ENCODE data around the gene SLC12A7.
"Not testable (repeated sequence)": the region's sequence is repeated elsewhere in the genome, so short reads cannot be mapped to it uniquely, and the experiment has no call there.

The SLC12A7 gene

DNA sequence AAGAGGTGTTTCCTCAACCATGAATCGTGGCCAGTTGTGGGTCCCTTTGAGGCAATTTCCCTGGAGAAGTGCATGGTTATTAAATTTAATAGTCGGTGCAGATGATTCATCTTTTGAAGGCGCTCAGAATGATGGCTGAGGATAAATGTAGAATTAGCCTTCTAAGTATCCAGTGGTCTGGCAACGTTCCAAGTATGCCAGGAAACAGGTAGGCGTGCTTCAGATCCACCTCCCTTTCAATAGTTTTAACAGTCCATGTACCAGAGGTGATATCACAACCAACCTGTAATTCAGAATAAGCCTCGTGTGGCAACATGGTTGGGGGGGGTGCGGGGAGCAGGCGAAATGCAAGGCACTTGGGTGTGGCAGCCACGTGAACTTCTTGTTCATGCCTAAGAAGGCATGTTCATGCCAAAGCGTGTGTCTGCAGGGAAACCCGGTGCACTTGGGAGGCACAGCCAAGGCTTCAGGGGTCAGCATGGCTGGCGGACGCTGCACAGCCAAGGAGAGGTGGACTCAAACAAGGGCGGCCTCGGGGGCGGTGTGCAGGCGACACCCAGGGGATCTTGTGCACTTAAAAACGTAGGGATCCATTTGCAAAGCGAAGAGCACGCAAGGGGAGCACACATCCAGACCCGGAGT is 108.4 kb downstream of the SLC12A7 start:
- no peak for DNase-seq

DNA sequence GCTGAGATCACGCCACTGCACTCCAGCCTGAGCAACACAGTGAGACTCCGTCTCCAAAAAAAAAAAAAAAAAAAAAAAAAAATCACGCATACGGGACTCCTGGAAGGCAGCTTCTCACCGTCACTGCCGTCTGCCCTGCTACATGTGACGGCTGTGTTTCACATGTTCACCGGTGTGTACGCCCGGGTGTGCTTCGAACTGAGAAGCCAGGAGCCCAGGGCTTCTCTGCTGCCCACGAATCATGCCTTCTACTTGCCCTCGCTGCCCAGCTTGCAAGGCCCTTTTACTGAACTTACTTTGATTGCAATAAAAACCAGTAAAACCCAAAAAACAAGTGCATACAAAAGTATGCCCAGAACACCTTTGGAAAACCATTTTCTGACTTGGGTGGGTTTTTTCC is 109.0 kb downstream of the SLC12A7 start:
- no peak for DNase-seq

DNA sequence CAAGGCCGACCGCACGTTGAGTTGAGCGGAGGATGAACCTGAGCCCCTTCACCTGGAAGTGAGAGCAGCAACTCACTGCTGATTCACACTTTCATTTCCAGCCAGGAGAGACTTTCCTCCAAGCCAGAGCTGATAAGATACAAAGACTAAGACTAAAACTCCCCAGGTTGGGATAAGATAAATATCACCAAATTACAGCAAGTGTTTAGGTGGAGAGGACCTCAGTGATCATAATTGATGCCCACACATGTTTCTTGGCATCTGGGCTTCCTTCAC is 109.7 kb downstream of the SLC12A7 start:
- DNase-seq: no peak

DNA sequence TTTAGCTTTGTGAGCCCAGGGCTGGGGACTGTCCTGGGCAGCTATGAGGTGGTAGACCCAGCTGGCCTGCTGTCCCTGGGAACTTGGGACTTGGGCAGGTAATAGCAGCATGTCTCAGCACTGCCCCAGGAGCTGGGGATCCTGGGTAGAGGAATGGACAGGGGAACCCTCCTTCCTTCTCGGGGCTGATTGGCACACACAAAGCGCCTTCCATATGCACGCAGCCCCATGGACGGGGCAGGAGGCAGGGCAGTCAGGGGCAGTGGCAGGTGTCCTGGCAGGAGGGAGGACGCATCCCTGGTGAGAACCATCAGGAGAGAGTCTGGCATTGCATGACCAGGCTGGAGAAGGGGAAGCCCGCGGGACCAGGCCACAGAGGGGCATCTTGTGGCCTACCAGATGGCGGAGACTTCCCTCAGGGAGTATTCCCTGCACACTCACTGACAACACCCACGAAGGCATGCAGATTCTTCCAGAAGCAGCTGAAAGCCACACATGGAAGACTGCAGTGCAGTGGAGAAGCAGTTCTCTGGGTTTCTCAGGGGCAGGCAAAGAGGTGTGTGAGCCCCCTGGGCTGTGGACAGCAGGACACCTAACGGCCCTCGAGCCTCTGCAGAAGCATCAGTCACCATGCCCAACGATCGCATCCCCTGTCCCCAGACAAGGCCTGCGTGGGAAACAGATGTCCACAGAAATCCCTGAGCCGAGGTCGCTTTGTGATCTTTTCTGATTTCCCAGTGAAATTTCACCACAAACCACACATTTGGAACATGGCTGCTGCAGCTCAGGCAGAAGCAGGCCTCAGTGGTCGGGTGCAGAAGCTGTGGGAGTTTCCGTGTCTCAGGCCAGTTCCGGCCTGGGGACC is 110.2 kb downstream of the SLC12A7 start:
- DNase-seq: no peak

DNA sequence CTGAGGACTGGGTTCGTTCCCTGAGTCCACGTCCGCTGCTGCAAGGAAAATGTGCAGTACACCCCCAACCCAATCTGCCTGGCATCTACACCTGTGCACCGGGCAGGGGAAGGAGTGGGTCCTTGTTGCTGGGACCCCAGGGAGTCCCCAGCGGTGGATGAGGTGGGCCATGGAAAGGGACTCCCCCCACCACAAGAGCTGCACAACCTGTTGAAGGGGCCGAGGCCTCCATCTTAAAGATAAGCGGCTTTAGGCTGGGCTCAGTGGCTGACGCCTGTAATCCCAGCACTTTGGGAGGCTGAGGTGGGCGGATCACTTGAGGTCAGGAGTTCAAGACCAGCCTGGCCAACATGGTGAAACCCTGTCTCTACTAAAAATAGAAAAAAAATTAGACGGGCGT is 111.0 kb downstream of the SLC12A7 start:
- DNase-seq: not testable (repeated sequence)
